SJSA1 (cell line): ENCODE measurements around the gene NTN4. TPM values are rescaled to one million over a fixed set of nuclear protein-coding genes. Genes with fewer than 3 reads are reported as not detected.

ENCODE experiments used
- DNase-seq, 2 experiments: peaks; one replicate each; pipeline ENCODE4 v3.0.0-alpha.2; 2015 to 2020; ENCODE audit warnings: low spot score in 2 of 2, low read depth in 1 of 2
- H3K27ac ChIP-seq: fragments of 250-450 bp; sonication (Bioruptor Pico); 2 replicates; pipeline ENCODE4 v1.5.1; 2020; ENCODE audit warnings: mild to moderate bottlenecking, moderate library complexity
- H3K27me3 ChIP-seq: fragments of 250-450 bp; sonication (Bioruptor Pico); replicated peaks from 2 replicates; pipeline ENCODE4 v1.5.1; 2020; ENCODE audit warnings: mild to moderate bottlenecking, moderate library complexity
- H3K36me3 ChIP-seq: fragments of 250-450 bp; sonication (Bioruptor Pico); 2 replicates; pipeline ENCODE4 v1.5.1; 2020; ENCODE audit warnings: mild to moderate bottlenecking
- H3K4me1 ChIP-seq: fragments of 250-450 bp; sonication (Bioruptor Pico); replicated peaks from 2 replicates; pipeline ENCODE4 v1.6.1; 2021; ENCODE audit warnings: mild to moderate bottlenecking
- H3K4me3 ChIP-seq: fragments of 250-450 bp; sonication (Bioruptor Pico); 2 replicates; pipeline ENCODE4 v1.5.1; 2020; ENCODE audit warnings: mild to moderate bottlenecking
- H3K9me3 ChIP-seq: fragments of 250-450 bp; sonication (Bioruptor Pico); replicated peaks from 2 replicates; pipeline ENCODE4 v1.5.1; 2020; ENCODE audit warnings: mild to moderate bottlenecking
- total RNA-seq: library from RNA; depleted of rRNA; stranded (reverse); fragments of >200 nt; shearing (Covaris generic); gene quantifications from 2 replicates; pipeline ENCODE4 v1.2.3, GENCODE V29; 2014

The NTN4 gene
- total RNA-seq, 1 experiment from 2014 or later, result 59.5 TPM

- no peak overlapping the region for H3K27ac ChIP-seq
- H3K4me1 ChIP-seq, result no peaks in the 10 kb centered on the region; the same call in 1 of the 2 replicates
- DNase-seq, result no peak
- no peak overlapping the region for H3K4me3 ChIP-seq
- peaks cover 13% of the 10 kb centered on the region; the same call in 1 of the 2 replicates for H3K36me3 ChIP-seq
- H3K27me3 ChIP-seq, result no peaks in the 10 kb centered on the region
- no peaks in the 10 kb centered on the region for H3K9me3 ChIP-seq
Measured at GRCh38 chr12:95724767-95725166, 65.8 kb downstream of the NTN4 start.

DNA sequence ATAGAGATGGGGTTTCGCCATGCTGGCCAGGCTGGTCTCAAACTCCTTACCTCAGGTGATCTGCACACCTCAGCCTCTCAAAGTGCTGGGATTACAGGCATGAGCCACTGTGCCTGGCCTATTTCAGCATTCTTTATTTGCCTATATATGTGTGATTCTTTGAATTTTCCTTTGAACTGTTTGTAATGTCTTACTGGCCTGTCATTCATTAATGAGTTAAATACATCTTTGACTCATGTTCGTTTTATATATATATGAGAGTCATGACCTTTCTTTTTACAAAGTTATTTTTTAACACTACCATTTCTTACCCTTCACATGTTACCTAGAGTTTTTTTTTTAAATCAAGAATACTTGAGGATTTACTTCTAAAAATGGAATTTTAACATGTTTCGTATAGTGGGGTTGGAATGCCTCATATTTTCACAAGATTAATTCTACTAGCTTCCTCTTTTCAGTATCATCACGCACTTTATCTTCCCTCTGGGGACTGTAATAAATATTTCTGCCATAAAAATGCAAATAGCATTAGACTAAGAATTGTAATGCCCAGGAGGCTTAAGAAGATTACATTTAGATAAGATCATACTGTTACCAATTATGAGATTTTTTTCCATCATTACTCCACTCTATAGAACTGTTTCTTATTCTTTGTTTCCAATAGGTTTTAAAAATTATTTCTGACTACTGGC, 66.7 kb downstream of the NTN4 start:
- H3K36me3 ChIP-seq, result peaks cover 13% of the 10 kb centered on the region; the same call in 1 of the 2 replicates
- no peak overlapping the region for H3K27ac ChIP-seq

DNA sequence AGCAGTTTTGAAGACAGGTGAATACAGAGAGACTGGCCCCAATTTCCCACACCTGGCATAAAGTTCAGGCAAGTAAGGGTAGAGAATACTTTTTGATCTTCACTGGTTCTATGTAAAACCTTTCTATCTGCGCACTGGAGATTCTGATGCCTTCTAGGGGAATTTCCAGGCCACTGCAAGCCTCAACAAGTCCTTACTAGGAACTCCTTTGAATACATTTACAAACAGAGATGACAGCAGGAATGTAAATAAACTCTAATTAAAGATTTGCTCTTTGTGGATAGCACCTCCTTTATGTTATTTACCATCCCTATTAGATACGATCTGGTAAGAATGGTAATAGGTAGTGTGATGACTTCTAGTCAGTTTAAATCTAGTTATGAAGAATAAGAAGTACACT, 69.2 kb downstream of the NTN4 start:
- Histone ChIP-seq H3K9me3 (no peaks in the 10 kb centered on the region), H3K27ac (no peak overlapping the region), H3K4me3 (no peak overlapping the region), H3K4me1 (no peaks in the 10 kb centered on the region; the same call in 1 of the 2 replicates), H3K27me3 (no peaks in the 10 kb centered on the region), H3K36me3 (0 out of 2 replicates have a peak, but pooled peaks cover 10% of the 10 kb centered on the region)
- no peak for DNase-seq

More for the DNA sequence above, 66.7 kb downstream of the NTN4 start:
- Histone ChIP-seq H3K27me3 (no peaks in the 10 kb centered on the region), H3K4me3 (no peak overlapping the region), H3K9me3 (no peaks in the 10 kb centered on the region), H3K4me1 (no peaks in the 10 kb centered on the region; the same call in 1 of the 2 replicates)
- no peak for DNase-seq

GRCh38 chr12:95720146-95720545, 70.4 kb downstream of the NTN4 start:
- Histone ChIP-seq H3K36me3 (0 out of 2 replicates have a peak, but pooled peaks cover 8% of the 10 kb centered on the region), H3K27me3 (no peaks in the 10 kb centered on the region), H3K9me3 (no peaks in the 10 kb centered on the region), H3K4me1 (no peaks in the 10 kb centered on the region; the same call in 1 of the 2 replicates), H3K4me3 (no peak overlapping the region), H3K27ac (no peak overlapping the region)
- DNase-seq, result no peak

DNA sequence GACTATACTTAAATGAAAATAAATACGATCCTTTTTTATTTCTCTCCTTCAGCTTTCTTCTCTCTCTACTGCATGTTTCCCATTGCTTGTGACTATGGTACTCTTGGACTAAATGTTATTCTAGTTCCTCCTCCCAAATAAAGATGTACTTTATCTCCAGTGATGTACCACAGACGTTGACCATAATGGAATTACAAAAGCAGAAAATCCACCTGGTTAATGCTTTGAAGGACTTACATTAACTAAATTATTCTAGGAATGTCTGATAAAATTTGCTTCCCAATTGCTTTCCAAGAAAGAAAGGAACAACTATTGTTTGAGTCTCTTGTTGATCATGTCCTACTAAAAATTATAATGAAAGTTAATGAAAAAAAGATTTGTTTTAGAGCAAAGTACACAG, 71.8 kb downstream of the NTN4 start:
- no peak for DNase-seq
- no peak overlapping the region for H3K4me3 ChIP-seq
- H3K9me3 ChIP-seq, result no peaks in the 10 kb centered on the region
- H3K27ac ChIP-seq, result no peak overlapping the region
- H3K27me3 ChIP-seq, result no peaks in the 10 kb centered on the region
- H3K36me3 ChIP-seq, result 0 out of 2 replicates have a peak, but pooled peaks cover 8% of the 10 kb centered on the region
- H3K4me1 ChIP-seq, result peaks cover 5% of the 10 kb centered on the region

GRCh38 chr12:95718006-95718431, 72.5 kb downstream of the NTN4 start:
- H3K36me3 ChIP-seq, result 0 out of 2 replicates have a peak, but pooled peaks cover 8% of the 10 kb centered on the region
- H3K9me3 ChIP-seq, result no peaks in the 10 kb centered on the region
- DNase-seq, result no peak
- H3K27ac ChIP-seq, result no peak overlapping the region
- no peak overlapping the region for H3K4me3 ChIP-seq
- peaks cover 5% of the 10 kb centered on the region for H3K4me1 ChIP-seq
- no peaks in the 10 kb centered on the region for H3K27me3 ChIP-seq

DNA sequence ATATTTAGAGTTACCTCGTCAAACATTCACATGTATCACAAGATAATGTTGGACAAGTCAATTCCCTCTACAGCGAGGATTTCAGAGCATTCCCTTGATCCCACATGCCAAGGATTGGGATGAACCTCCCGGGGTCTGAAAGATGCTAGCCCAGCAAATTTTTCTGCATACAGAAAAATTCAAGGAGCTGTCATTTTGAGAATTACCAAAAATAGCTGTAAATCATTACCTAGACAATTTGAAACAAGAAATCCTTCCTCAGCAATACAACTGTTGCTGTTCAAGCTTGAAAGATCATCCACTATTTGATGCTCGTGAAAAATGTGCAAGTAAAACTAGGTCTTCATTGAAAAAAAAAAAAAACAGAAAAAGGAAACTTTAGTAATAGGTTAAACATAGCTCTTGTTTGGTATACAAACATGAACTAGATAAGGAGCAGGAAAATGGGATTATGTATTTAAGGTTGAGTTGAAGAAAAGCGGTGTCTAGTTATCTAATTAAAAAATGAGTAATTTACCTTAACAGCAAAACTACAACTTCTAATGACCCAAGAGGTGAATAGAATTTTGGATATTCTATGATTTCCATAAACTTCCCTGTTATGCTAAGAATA, 73.1 kb downstream of the NTN4 start:
- no peak overlapping the region for H3K27ac ChIP-seq
- H3K4me1 ChIP-seq, result peaks cover 5% of the 10 kb centered on the region
- no peak for DNase-seq
- H3K36me3 ChIP-seq, result peaks cover 8% of the 10 kb centered on the region; the same call in 1 of the 2 replicates
- no peaks in the 10 kb centered on the region for H3K27me3 ChIP-seq
- H3K9me3 ChIP-seq, result no peaks in the 10 kb centered on the region
- H3K4me3 ChIP-seq, result no peak overlapping the region

- Histone ChIP-seq H3K9me3 (no peaks in the 10 kb centered on the region), H3K27me3 (no peaks in the 10 kb centered on the region), H3K27ac (no peak overlapping the region), H3K36me3 (peaks cover 18% of the 10 kb centered on the region), H3K4me1 (peaks cover 5% of the 10 kb centered on the region; the same call in 1 of the 2 replicates), H3K4me3 (no peak overlapping the region)
- no peak for DNase-seq
Measured at GRCh38 chr12:95715177-95715576, 75.4 kb downstream of the NTN4 start.

GRCh38 chr12:95712269-95712668, 78.3 kb downstream of the NTN4 start:
- no peak for DNase-seq
- Histone ChIP-seq H3K4me1 (peaks cover 5% of the 10 kb centered on the region; the same call in 1 of the 2 replicates), H3K27ac (no peak overlapping the region), H3K9me3 (no peaks in the 10 kb centered on the region), H3K4me3 (no peak overlapping the region), H3K27me3 (no peaks in the 10 kb centered on the region), H3K36me3 (peaks cover 14% of the 10 kb centered on the region)

DNA sequence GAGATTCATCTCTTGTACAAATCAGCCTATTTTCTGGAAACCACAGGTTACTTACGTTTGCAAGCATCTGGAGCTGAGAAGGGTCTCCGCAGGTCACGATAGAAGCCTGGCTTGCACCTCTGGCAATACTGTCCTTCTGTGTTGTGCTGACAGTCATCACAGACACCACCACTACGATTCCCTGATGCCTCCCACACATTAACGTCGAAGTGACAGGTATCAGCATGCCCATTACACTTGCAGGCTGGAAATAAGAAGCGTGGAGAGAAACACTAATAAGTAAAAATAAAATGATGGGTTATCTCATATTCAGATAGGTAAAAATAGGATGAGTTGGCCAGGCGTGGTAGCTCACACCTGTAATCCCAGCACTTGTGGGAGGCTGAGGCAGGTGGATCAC, 80.2 kb downstream of the NTN4 start:
- Histone ChIP-seq H3K36me3 (peaks cover 17% of the 10 kb centered on the region), H3K27ac (no peak overlapping the region), H3K4me1 (peaks cover 16% of the 10 kb centered on the region), H3K27me3 (no peaks in the 10 kb centered on the region), H3K4me3 (no peak overlapping the region), H3K9me3 (no peaks in the 10 kb centered on the region)
- DNase-seq, result no peak

DNA sequence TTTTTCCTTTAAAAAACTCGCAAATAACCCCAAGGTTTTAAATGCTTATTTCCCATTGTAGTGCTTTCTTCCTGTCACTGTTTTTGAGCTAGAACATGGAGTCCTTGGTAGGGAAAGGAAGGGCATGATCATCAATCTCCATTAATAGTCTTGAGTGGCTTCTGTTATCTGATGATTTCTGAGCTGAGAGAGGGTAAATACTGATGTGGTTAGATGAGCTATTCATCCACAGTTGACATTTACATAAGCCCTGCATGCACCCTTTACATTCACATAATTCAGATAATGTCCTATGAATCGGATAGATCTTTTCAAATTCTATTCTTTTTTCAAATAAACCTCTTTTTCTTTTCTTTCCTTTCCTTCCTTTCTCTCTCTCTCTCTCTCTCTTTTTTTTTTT, 81.4 kb downstream of the NTN4 start:
- Histone ChIP-seq H3K4me1 (peaks cover 23% of the 10 kb centered on the region), H3K4me3 (no peak overlapping the region), H3K9me3 (no peaks in the 10 kb centered on the region), H3K36me3 (peaks cover 19% of the 10 kb centered on the region), H3K27ac (no peak overlapping the region), H3K27me3 (no peaks in the 10 kb centered on the region)
- no peak for DNase-seq

GRCh38 chr12:95705143-95705542, 85.4 kb downstream of the NTN4 start:
- Histone ChIP-seq H3K27ac (no peak overlapping the region), H3K4me1 (peaks cover 54% of the 10 kb centered on the region), H3K27me3 (no peaks in the 10 kb centered on the region), H3K9me3 (no peaks in the 10 kb centered on the region), H3K4me3 (no peak overlapping the region), H3K36me3 (peaks cover 14% of the 10 kb centered on the region)
- DNase-seq, result no peak

- Histone ChIP-seq H3K27me3 (no peaks in the 10 kb centered on the region), H3K4me1 (peaks cover 66% of the 10 kb centered on the region), H3K4me3 (no peak overlapping the region), H3K36me3 (peaks cover 10% of the 10 kb centered on the region), H3K9me3 (no peaks in the 10 kb centered on the region), H3K27ac (peak overlapping the region; percentile 30)
- peak; percentile 61 to 67 for DNase-seq
Measured at GRCh38 chr12:95703986-95704385, 86.6 kb downstream of the NTN4 start.

DNA sequence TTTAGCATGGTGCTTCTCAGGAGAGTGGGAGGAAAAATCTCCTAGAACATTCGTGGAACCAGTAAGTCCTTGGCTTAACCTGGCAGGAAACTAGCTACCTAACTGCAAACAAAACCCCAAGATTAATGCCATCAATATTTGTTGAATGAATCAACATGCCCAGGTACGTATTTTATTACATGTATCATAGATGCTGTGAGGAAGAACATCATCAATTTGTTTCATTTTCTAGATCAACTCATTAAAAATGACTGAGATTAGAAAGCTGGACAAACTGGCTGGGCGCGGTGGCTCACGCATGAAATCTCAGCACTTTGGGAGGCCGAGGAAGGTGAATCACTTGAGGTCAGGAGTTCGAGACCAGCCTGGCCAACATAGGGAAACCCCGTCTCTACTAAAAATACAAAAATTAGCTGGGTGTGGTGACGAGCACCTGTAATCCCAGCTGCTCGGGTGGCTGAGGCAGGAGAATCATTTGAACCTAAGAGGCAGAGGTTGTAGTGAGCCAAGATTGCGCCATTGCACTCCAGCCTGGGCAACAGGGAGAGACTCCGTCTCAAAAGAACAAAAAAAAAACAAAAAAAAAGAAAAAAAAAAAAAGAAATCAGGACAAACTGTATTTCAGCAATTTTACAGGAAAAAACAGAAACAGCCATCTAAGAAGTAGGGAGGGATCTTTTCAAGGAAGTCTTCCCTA, 88.7 kb downstream of the NTN4 start:
- no peak overlapping the region for H3K4me3 ChIP-seq
- peaks cover 10% of the 10 kb centered on the region for H3K36me3 ChIP-seq
- H3K9me3 ChIP-seq, result no peaks in the 10 kb centered on the region
- DNase-seq, result no peak
- H3K27ac ChIP-seq, result peak overlapping the region; percentile 83
- no peaks in the 10 kb centered on the region for H3K27me3 ChIP-seq
- H3K4me1 ChIP-seq, result peaks cover 66% of the 10 kb centered on the region
